HG03025 (cell line): ENCODE results near the gene POLR2I.
A peak's percentile ranks its signal among the peaks of the same experiment; 100 is the strongest.
"Not testable (repeated sequence)": the region's sequence is repeated elsewhere in the genome, so short reads cannot be mapped to it uniquely, and the experiment has no call there.

Source experiments
- ATAC-seq: cut with Tn5 transposase; IDR thresholded peaks from one replicate; pipeline ENCODE4 v1.9.1; 2021; ENCODE audit warnings: mild to moderate bottlenecking, moderate library complexity; ENCODE audit not compliant: unreplicated experiment, low FRiP score

POLR2I gene

DNA sequence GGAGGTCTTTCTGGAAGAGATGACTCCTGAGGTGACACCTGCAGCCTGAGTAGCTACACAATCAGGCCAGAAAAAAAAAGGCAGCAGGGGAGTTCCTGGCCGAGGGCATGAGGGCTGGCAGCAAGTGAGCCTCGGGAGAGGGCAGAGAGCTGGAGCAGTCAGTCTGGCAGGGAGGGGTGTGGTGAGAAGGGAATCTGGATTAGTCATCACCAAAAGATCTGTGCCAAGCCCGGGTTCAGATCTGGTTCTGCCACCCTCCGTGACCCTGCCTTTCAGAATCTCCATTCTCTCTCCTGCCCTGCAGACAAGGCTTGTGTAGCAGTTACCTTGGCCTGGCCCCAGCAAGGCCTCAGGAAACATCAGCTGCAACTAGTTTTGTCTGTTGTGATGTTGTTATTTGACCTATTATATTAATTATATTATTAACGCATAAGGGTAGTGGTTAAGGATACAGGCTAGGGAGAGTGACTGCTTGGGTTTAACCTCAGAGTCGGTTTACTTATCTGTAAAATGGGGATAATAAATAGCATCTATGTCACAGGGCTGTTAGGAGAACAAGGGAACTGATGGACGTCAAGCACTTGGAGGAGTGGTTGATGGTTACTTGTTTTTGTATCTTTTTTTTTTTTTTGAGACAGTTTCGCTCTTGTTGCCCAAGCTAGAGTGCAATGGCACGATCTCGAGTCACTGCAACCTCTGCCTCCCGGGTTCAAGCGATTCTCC is 22.4 kb upstream of the POLR2I start:
- ATAC-seq = no peak

DNA sequence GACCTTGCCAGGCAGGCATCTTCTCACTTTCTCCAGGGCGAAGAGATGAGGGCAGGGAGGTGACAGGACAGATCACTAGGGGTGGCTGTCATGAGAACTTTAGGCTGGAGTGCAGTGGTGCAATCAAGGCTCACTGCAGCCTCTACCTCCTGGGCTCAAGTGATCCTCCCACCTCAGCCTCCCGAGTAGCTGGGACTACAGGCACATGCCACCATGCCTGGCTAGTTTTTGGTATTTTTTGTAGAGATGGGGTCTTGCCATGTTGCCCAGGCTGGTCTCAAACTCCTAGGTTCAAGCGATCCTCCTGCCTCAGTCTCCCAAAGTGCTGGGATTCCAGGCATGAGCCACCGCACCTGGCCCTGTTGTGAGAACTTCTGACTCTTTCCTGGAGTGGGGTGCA is 20.2 kb upstream of the POLR2I start:
- ATAC-seq = not testable (repeated sequence)

DNA sequence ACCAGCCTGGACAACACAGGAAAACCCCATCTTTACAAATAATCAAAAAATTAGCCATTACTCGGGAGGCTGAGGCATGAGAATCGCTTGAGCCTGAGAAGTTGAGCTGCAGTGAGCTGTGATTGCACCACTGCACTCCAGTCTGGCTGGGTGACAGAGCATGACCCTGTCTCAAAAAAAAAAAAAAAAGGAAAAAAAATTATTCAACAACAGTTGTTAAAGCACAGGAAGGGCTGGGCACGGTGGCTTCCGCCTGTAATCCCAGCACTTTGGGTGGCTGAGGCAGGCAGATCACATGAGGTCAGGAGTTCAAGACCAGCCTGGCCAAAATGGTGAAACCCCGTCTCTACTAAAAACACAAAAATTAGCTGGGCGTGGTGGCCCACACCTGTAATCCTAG is 16.5 kb upstream of the POLR2I start:
- not testable (repeated sequence) for ATAC-seq

DNA sequence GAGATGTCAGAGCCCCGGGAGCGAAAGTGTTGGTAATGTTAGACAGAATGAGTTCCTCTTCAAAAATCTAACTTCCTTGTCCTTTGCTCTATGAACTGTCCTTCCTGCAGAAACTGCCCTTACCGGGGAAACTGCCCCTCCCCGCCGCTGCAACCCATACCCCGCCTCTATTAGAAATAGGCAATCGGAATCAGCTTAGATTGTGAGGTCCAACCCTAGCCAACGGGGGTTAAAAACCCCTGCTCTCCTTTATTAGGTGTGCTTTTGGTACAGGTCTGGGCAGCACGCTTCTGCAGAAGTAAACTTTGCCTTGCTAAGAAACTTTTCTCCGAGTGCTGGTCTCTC is 13.7 kb upstream of the POLR2I start:
- ATAC-seq = no peak

DNA sequence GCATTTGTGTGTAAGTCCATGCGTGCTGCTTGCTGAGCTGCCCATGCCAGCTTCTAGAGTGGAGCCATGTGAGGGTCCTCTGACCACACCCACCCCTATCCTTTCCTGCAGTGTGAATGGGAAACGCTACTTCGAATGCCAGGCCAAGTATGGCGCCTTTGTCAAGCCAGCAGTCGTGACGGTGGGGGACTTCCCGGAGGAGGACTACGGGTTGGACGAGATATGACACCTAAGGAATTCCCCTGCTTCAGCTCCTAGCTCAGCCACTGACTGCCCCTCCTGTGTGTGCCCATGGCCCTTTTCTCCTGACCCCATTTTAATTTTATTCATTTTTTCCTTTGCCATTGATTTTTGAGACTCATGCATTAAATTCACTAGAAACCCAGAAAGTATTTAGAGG is 10.9 kb upstream of the POLR2I start:
- no peak for ATAC-seq

DNA sequence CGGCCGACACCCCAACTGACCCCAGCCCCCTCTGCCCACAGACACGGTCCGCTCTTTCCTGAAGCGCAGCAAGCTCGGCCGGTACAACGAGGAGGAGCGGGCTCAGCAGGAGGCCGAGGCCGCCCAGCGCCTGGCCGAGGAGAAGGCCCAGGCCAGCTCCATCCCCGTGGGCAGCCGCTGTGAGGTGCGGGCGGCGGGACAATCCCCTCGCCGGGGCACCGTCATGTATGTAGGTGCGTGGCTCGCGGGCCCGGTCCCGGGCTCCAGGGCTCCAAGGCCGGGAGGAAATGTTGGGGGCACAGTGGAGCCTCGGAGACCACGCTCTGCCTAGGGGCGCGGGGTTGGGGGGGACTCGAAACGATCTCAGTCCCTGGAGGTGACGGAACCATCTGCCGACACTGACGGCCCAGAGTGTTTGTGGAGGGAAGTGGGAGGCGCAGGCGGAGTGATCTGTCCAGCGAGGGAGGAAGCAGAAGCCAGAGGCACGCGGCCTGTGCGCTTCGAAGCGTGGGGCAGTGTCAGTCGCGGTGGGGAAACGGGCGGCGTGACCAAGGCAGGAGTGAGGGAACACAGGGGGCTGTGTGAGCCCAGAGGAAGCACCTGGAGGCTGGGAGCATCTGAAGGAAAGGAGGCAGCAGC is 6.9 kb upstream of the POLR2I start:
- no peak for ATAC-seq

DNA sequence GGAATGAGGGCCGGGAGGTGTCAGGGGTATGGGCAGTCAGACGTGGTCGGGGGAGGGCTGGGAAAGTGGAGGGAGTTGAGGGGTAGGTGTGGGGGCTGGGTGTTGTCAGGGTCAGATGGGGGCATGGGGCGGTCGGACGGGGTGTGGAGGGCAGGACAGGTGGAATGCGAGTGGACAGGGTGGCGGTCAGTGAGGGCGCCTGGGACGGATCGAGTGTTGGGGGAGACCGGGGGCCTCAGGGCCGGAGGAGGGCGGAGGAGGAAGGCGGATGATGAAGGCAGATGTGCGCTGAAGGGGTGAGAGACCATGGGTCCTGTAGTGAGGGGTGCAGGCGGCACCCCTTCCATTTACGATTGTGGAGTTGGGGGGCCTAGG is 6.3 kb upstream of the POLR2I start:
- no peak for ATAC-seq

DNA sequence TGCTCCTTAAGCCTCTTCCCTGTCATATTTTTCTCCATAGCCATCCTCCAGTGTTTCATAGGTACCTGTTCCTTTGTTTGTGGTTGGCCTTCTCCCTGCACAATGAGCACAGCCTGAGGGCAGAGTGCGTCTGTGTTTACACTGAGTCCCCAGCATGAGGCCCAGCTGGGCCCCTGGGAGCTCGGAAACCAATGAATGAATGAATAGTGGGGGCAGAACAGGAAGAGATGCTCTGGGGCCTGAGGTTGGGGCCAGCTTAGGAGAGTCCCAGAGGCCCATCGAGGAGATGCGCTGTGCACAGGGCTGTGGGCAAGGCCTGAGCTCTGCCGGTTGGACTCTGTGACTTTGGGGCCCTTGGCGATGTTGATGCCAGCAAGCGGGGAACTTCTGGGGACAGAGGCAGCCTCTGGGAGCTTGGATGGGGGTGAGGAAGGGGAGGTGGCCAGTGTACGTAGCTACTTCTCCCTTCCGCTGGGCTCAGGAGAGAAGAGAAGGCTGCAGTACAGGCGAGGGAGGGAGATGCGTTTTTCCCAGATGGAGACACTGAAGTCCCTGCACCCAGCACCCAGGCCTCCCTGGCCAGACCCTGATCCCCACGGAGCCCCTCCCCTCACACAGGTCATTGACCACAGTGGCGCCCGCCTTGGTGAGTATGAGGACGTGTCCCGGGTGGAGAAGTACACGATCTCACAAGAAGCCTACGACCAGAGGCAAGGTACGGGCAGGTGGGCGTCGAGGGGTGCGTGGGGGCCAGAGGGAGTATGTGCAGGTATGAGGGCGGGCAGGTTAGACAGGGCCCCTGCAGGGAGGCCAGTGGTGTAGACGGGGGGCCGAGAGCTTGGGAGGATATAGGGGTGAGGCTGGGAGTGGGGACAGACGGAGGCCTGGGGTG is 5.7 kb upstream of the POLR2I start:
- no peak for ATAC-seq

DNA sequence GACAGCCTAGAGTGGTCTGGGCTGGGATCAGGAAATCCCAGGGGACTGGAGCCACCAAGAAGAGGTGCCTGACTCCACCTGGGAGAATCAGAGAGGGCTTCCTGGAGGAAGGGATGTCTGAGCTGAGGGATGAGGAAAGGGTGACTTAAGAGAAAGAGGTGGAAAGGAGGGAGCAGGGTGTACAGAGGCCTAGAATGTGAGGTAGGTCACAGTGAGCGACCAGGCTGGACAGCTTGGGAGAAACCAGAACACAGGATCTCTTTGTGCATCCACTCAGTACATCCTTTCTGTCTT is 1.6 kb upstream of the POLR2I start:
- ATAC-seq = no peak

DNA sequence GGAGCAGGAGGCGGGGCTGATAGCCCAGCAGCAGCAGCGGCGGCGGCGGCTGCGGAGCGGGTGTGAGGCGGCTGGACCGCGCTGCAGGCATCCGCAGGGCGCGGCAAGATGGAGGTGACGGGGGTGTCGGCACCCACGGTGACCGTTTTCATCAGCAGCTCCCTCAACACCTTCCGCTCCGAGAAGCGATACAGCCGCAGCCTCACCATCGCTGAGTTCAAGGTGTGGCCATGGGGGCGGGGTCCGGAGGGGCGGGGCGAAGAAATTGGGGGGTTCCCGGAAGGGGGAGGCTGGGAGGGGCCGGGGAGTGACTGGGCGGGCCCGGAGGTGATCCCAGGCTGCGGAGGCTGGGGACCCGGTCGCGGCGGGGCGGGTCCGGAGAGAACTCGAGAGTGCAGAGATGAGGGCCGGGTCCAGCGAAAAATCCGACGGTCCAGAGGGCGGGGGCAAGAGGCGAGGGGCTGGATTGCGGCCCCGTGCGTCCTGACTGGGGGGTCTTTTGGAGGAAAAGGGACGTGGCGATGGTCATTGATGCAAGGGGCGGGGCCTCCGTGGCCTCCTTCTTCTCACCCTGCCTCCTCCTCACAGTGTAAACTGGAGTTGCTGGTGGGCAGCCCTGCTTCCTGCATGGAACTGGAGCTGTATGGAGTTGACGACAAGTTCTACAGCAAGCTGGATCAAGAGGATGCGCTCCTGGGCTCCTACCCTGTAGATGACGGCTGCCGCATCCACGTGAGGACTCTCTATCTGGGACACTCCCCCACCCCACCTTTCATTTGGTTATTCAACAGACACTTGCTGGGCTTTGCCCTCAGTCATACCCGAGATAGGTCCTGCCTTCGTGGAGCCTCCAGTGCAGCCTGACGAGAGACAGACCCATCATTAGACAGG is 1.0 kb upstream of the POLR2I start, which contains the start of gene TBCB:
Gene TBCB (plus strand): TSS at position 16 of the 891 bp plus-strand sequence. CDS start 93 bp downstream, at position 109.
- peak; percentile 19 for ATAC-seq

DNA sequence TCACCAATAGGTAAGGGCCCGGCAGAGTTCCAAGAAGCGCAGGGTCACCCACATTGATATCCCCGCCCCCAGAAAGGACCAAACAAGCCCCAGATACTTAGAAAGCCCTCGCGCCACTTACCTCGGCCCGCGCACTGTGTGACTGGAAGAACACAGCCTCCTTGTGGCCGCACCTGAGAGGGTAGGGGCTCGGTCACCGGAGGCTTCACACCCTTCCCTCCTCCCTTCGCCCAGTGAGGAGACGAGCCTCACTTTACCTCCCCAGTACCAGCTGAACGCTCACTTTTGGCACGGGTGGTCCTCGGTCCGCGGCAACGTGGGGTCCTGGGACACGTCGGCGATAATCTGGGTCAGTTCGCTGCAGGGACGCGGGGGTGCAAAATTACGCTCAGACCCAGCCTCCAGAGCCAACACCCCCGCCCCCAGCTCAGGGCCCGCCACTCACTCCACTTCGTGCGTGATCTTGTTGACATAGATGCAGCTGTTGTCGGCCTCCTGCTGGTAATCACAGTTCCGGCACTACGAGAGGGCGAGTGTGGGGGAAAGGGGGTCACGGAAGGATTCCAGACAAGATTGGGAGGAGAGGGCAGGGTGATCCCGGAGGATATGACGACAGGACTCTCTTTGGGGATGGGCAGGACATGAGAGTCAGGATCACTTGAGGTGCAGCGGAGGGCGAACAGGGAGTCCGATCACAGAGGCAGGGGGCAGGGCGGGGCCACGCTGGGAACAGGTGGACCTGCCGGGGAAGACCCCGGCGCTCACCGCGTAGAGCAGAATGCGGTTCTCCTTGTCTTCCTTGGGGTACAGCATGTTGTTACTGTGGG is 568 bp downstream of the POLR2I start:
- no peak for ATAC-seq

DNA sequence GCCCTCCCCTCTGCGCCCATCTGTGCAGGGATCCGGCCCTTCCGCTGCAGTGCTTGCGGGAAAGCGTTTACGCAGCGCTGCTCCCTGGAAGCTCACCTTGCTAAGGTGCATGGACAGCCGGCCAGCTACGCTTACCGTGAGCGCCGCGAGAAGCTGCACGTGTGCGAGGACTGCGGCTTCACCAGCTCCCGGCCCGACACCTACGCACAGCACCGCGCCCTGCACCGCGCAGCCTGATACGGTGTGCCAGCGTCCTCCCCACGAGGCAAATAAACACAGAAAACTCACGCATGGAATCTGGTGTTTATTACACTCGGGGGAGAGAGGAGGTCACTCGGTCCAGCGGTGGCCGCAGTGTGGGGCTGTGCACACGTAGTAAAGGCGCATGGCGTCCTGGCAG is 1.2 kb downstream of the POLR2I start:
- ATAC-seq = no peak

DNA sequence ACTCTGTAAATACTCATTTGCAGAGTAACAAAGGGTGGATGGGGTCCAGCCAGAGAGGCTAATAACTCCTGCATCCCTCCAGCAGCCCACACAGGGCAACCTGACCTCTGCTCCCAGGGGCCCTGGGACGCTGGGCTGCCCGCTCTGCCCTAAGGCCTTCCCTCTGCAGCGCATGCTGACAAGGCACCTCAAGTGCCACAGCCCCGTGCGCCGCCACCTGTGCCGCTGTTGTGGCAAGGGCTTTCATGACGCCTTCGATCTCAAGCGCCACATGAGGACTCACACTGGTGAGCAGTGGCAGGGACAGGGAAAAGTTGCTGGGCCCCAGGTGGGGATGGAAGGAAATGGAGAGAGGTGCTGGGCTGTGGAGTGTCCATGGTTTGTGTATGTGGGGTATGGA is 2.0 kb downstream of the POLR2I start:
- no peak for ATAC-seq

DNA sequence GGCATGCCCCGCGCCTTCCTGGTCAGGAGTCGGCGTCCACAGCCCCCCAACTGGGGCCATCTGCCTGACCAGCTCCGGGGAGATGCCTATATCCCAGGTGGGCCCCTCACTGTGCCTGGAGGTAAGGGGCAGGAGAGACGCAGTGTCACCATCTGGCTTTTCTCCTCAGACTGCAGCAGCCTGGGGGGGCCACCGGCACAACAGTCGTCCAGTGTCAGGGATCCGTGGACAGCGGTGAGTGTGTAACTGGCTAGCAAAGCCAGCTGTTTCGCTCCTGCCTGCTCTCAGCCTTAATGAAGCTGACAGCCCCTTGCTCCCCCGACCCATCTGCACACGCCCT is 3.5 kb downstream of the POLR2I start:
- no peak for ATAC-seq

DNA sequence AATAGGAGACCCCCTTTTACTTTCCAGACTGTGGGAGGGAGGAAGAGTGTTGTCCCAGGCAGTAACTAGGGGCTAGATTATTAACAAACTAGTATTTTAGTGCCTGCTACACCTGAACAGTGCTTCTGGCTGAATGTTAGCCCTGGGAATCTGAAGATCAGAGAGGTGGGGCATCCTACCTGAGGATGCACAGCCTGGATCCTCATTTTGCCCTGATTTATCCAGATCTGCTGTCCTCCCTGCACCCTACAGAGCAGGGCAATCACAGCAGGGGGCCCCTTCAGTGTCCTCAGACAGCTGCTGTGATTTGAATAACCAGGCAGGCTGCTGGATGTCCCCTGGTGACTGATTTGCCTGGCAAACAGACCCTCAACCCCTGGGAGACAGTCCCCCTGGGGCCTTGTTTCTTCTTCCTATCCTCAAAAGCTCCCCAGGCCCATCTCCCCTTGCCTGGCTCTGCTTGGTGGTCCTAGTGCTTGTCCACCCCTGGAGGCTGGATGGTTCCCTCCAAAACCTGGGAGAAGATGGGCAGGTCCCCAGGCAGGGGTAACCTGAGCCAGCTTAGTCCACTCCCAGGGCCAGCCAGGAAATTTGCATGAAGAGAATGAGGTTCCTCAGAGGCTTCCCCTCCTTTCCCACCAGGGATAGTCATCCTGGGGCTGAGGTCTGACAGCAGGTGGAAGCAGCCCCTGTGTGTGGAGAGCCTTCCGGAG is 4.0 kb downstream of the POLR2I start, which contains the start of gene OVOL3:
Gene OVOL3 (plus strand): TSS at position 657 of the 713 bp plus-strand sequence. CDS start 60 bp downstream, outside the sequence.
- no peak for ATAC-seq

DNA sequence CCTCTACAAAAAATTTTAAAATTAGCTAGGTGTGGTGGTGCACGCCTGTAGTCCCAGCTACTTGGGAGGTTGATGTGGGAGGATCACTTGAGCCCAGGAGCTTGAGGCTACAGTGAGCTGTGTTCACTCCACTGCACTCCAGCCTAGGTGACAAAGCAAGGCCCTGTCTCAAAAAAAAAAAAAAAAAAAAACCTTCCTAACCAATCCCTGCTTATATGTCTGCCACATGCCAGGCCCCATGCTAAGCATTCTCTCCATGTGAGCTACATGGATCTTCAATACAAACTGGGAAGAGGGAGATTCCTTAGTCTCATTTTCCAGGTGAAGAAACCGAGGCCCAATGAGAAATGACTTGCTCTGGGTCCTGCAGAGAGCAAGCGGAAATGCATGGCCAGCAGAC is 6.0 kb downstream of the POLR2I start:
- ATAC-seq = no peak

DNA sequence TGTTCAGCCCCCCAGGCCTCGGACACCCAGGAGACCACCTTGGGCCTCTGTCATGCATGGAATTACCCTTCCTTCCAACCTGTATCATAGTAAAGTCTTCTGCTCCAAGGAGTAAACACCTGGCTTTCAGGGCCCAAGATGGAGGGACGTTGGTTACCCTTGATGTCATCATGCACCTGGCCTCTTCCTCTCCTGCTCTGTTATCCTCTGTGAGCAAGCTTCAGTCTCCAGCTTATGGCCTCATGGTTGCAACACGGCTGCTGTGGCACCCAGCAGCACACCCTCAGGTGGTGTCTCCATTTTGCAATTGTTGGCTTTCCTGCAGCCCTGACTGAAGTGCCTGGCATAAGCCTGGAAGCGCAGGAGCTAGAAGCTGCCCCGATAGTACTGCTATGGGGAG is 7.7 kb downstream of the POLR2I start:
- no peak for ATAC-seq

DNA sequence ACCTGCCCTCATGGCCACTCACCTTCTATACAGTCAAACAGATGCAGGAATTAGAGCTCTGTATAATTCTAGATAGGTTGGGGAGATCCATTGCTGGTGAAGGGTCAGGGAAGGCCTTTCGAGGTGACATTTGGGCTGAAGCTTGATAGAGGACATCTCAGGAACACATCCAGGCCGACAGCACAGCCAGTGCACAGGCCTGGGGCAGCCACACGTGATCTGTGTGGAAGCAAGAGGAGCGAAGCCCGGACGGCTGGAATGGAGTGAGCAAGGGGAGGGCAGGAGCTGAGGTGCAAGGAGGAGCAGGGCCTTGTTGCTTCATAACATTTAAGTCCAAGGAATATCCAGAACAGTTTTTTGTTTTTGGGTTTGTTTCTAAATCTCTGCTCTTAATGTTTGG is 8.2 kb downstream of the POLR2I start:
- ATAC-seq = no peak

DNA sequence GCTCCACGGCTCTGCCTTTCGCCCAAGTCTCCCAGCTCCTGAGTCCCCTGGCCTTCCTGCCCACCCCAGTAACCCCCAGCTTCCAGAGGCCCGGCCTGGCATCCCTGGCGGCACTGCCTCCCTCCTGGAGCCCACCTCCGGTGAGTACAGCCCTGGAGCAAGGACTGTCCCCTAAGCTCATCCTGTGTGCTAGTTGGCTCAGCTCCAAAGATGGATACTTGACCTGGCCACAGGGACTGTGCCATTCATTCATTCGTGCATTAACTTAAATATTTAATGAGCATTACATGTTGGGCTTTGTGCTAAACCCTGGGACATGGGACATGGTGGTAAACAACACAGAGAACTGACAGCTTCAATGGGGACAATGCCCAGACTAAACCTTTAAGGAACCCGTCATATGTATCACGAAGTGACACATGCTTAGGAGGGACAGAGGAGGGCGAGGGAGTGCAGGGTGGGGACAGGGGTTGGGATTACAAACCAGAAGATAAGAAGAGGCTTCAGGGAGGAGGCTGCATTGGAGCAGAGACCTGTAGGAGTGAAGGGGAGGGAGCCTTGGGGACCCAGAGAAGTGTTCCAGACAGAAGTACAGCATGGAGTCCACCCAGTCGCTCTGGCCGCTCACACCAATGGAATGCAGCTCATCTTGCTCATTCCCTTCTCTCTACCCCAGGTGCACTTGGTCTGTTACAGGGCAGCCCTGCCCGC is 10.7 kb downstream of the POLR2I start:
- ATAC-seq = no peak
